A549 (cell line): ENCODE data around the gene PTH2R. TPM values are rescaled to one million over a fixed set of nuclear protein-coding genes. Genes with fewer than 3 reads are reported as not detected.
"Not testable (repeated sequence)": the region's sequence is repeated elsewhere in the genome, so short reads cannot be mapped to it uniquely, and the experiment has no call there.

Experiments used
- ATAC-seq, 2 experiments: fragments of 200-7000 bp in 1 of 2; fragments of >200 bp in 1 of 2; cut with Nextera tagmentation in 1 of 2; cut with Tn5 transposase in 1 of 2; 3 replicates each; pipeline versions ENCODE4 v1.8.0 to v1.9.1; 2018 to 2020; ENCODE audit warnings: mild to moderate bottlenecking in 1 of 2, moderate library complexity in 1 of 2
- CTCF ChIA-PET: fragments of 300-600 bp; sonication (Branson Sonifier 250); formaldehyde crosslinking; extraction: SDS; loops from one replicate; lab custom pipeline; 2021; ENCODE audit warnings: antibody characterized with exemption, inconsistent platforms; lab: Yijun Ruan, JAX
- POLR2A ChIA-PET: fragments of 350-600 bp; formaldehyde crosslinking; extraction: SDS; loops from one replicate; lab custom pipeline; 2021; ENCODE audit warnings: antibody characterized with exemption, inconsistent platforms; lab: Yijun Ruan, JAX
- DNase-seq, 2 experiments: peaks; one replicate each; pipeline versions ENCODE4 v3.0.0 to v3.0.0-alpha.2; 2011 to 2016; ENCODE audit warnings: low read depth in 1 of 2, low spot score in 1 of 2
- FAIRE-seq: peaks from 2 replicates; lab custom pipeline; 2011; peaks lifted over from hg19 to GRCh38; lab: Jason Lieb, UNC
- H3K27ac ChIP-seq, 2 experiments: fragments of >200 bp; sonication (Bioruptor Twin); formaldehyde crosslinking; 3 replicates each; pipeline ENCODE4 v1.5.1; 2016 to 2017
- H3K4me1 ChIP-seq: fragments of >200 bp; sonication (Bioruptor Twin); formaldehyde crosslinking; 3 replicates; pipeline ENCODE4 v1.6.1; 2016
- H3K4me2 ChIP-seq: fragments of >200 bp; sonication (Bioruptor Twin); formaldehyde crosslinking; 3 replicates; pipeline ENCODE4 v1.6.1; 2016
- H3K4me3 ChIP-seq: fragments of >200 bp; sonication (Bioruptor Twin); formaldehyde crosslinking; 3 replicates; pipeline ENCODE4 v1.5.1; 2016
- H3K9me3 ChIP-seq: fragments of >200 bp; sonication (Bioruptor Twin); formaldehyde crosslinking; 3 replicates; pipeline ENCODE4 v1.6.1; 2016
- CBX2 ChIP-seq: fragments of 200-600 bp; sonication (generic); IDR thresholded peaks from 2 replicates; pipeline ENCODE4 v1.6.1; 2016; ENCODE audit warnings: low read depth, mild to moderate bottlenecking, borderline replicate concordance
- CBX8 ChIP-seq: fragments of 200-600 bp; sonication (generic); IDR thresholded peaks from 2 replicates; pipeline ENCODE4 v1.6.1; 2016
- EHF ChIP-seq: fragments of 250-450 bp; sonication (Bioruptor Pico); IDR thresholded peaks from 2 replicates; pipeline ENCODE4 v1.5.0; 2020; ENCODE audit warnings: mild to moderate bottlenecking
- EP300 ChIP-seq, 2 experiments: fragments of >200 bp; sonication (Bioruptor Twin); formaldehyde crosslinking; IDR thresholded peaks; 2 replicates in 1 of 2; 3 replicates in 1 of 2; pipeline ENCODE4 v1.6.1; 2016 to 2017
- GATA3 ChIP-seq: IDR thresholded peaks from 2 replicates; pipeline ENCODE4 v1.6.1; 2012; ENCODE audit warnings: borderline replicate concordance
- HOXA7 ChIP-seq: fragments of 250-450 bp; sonication (Bioruptor Pico); IDR thresholded peaks from 2 replicates; pipeline ENCODE4 v1.5.0; 2020; ENCODE audit warnings: mild to moderate bottlenecking, moderate library complexity
- HOXB5 ChIP-seq: fragments of 250-450 bp; sonication (Bioruptor Pico); IDR thresholded peaks from 2 replicates; pipeline ENCODE4 v1.5.0; 2020; ENCODE audit warnings: mild to moderate bottlenecking, moderate library complexity
- JUN ChIP-seq, 2 experiments: fragments of >200 bp; sonication (Bioruptor Twin); formaldehyde crosslinking; IDR thresholded peaks; 2 replicates in 1 of 2; 3 replicates in 1 of 2; pipeline ENCODE4 v1.6.1; 2016 to 2017
- MAFK ChIP-seq: fragments of 450-650 bp; IDR thresholded peaks from 2 replicates; pipeline ENCODE4 v1.6.1; 2014; ENCODE audit not compliant: partially characterized antibody
- NFE2L2 ChIP-seq: fragments of 150-350 bp; conservative IDR thresholded peaks from 2 replicates; pipeline ENCODE4 v1.6.1; 2014; ENCODE audit warnings: low read length
- NPAS2 ChIP-seq: fragments of 250-450 bp; sonication (Bioruptor Pico); IDR thresholded peaks from 2 replicates; pipeline ENCODE4 v1.8.0; 2022; ENCODE audit warnings: mild to moderate bottlenecking, moderate library complexity, borderline replicate concordance
- NR3C1 ChIP-seq: fragments of >200 bp; sonication (Bioruptor Twin); formaldehyde crosslinking; IDR thresholded peaks from 3 replicates; pipeline ENCODE4 v1.6.1; 2017
- PHF8 ChIP-seq: fragments of 200-600 bp; sonication (generic); IDR thresholded peaks from 2 replicates; pipeline ENCODE4 v1.6.1; 2016; ENCODE audit warnings: low read depth, mild to moderate bottlenecking, antibody characterized with exemption, moderate library complexity, borderline replicate concordance
- POLR2AphosphoS2 ChIP-seq: conservative IDR thresholded peaks from 2 replicates; pipeline ENCODE4 v1.6.1; 2012; ENCODE audit warnings: low read length, improper control_type of control experiment, inconsistent platforms
- RAD21 ChIP-seq, 2 experiments: fragments of >200 bp in 1 of 2; sonication (Bioruptor Twin) in 1 of 2; formaldehyde crosslinking in 1 of 2; IDR thresholded peaks in 1 of 2; conservative IDR thresholded peaks in 1 of 2; 2 replicates in 1 of 2; 3 replicates in 1 of 2; pipeline ENCODE4 v1.6.1; 2012 to 2018; ENCODE audit warnings: inconsistent platforms in 1 of 2
- SMC3 ChIP-seq: fragments of >200 bp; sonication (Bioruptor Twin); formaldehyde crosslinking; IDR thresholded peaks from 3 replicates; pipeline ENCODE4 v1.6.1; 2018; ENCODE audit warnings: inconsistent platforms
- SREBF2 ChIP-seq: fragments of 450-650 bp; IDR thresholded peaks from 2 replicates; pipeline ENCODE4 v1.6.1; 2014; ENCODE audit warnings: mild to moderate bottlenecking, moderate library complexity
- TFCP2L1 ChIP-seq: fragments of 250-450 bp; sonication (Bioruptor Pico); IDR thresholded peaks from 2 replicates; pipeline ENCODE4 v1.5.0; 2021; ENCODE audit warnings: mild to moderate bottlenecking
- WGBS: methylation state at CpG from one replicate; pipeline ENCODE4 v1.1.6; 2017; ENCODE audit errors: missing lambda C conversion rate; 5-methylcytosine and 5-hydroxymethylcytosine counted together
- polyA plus RNA-seq, 4 experiments: library from polyadenylated mRNA; depleted of rRNA in 3 of 4; stranded (reverse); fragments of >200 nt; fragmentation: RNase III in 1 of 4; extraction: RNeasy Plus Mini Kit Qiagen cat#74134 plus additional on column Dnase treatment in 1 of 4; gene quantifications; 2 replicates in 3 of 4; 3 replicates in 1 of 4; pipeline ENCODE4 v1.2.3, GENCODE V29; 2011 to 2017
- TF ChIP-seq, protein P1 (sequence below): fragments of 250-450 bp; sonication (Bioruptor Pico); IDR thresholded peaks from 2 replicates; pipeline ENCODE4 v1.5.0; 2020; ENCODE audit warnings: low read depth, mild to moderate bottlenecking, moderate library complexity
- TF ChIP-seq, protein P2 (sequence below): fragments of 450-650 bp; IDR thresholded peaks from 2 replicates; pipeline ENCODE4 v1.6.1; 2014; ENCODE audit warnings: antibody characterized with exemption
- TF ChIP-seq, protein P3 (sequence below): fragments of >200 bp; sonication (Bioruptor Twin); formaldehyde crosslinking; IDR thresholded peaks from 3 replicates; pipeline ENCODE4 v1.5.1; 2016
- TF ChIP-seq, protein P4 (sequence below): fragments of >200 bp; sonication (Bioruptor Twin); formaldehyde crosslinking; IDR thresholded peaks from 2 replicates; pipeline ENCODE4 v1.6.1; 2016
- TF ChIP-seq, protein P5 (sequence below): fragments of 200-600 bp; sonication (generic); IDR thresholded peaks from 2 replicates; pipeline ENCODE4 v1.6.1; 2016; ENCODE audit warnings: antibody characterized with exemption, mild to moderate bottlenecking, moderate library complexity
- TF ChIP-seq, protein P6 (sequence below): IDR thresholded peaks from 2 replicates; pipeline ENCODE4 v1.6.1; 2012

PTH2R gene
- polyA plus RNA-seq, 2 of the 4 experiments (the other 2 are of a cell fraction), result not detected

DNA sequence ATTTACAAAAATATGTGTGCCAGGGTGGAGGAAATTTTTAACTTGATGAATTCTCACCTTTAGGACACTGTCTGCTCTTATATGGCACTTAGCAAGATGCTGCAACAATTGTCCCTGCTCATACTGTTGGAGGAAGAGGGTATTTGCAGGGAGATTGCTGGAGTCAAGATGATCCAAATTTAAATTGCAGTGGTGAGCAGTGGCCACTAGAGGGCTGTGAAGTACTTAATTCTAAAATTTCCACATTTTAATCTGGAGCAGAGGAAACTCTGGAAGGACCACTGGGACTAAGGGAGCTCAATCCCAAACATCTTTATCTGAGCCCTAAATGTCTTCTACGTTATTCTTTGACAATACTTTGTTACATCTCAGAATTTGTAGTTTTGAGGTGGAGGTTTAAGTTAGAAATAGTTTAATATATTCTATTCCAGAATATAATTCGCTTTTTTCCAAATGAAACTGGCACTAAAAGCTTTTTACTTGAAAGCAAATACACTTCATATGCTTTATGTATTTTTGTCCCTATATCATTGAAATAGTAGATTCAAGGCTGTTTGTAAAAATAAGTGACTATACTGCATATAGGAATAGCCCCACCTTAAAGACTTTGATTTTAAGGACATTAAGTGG lies 33.0 kb upstream of the PTH2R start:
- H3K4me2 ChIP-seq, result no peak overlapping the region
- ChIA-PET CTCF (interaction anchor here (0.8 to 2.6 kb wide), 5 partner anchors 9 to 126 kb away, joined by 3 to 17 read pairs (median 5); no protein-coding TSS in a partner anchor), POLR2A (no interaction called here)
- no peaks in the 10 kb centered on the region for H3K9me3 ChIP-seq
- 0 out of 3 replicates have a peak, but pooled peaks cover 3% of the 10 kb centered on the region for H3K4me1 ChIP-seq
- no peak overlapping the region for H3K27ac ChIP-seq
- ATAC-seq, result peak; percentile 67 to 76
- TF ChIP-seq RAD21 (conservative IDR thresholded peaks at IDR 0.05 in 1 of 2, IDR thresholded peaks at IDR 0.05 in 1 of 2) (peak; percentile 58 to 59), PHF8 (no peak), EHF (no peak), GATA3 (no peak), SREBF2 (no peak), TFCP2L1 (CRISPR knock-in tag) (no peak), CBX8 (no peak), NFE2L2 (no peak), SMC3 (peak; percentile 45; the same call in 1 of the 3 replicates), HOXA7 (CRISPR knock-in tag) (no peak)
- TF ChIP-seq, protein P1, sequence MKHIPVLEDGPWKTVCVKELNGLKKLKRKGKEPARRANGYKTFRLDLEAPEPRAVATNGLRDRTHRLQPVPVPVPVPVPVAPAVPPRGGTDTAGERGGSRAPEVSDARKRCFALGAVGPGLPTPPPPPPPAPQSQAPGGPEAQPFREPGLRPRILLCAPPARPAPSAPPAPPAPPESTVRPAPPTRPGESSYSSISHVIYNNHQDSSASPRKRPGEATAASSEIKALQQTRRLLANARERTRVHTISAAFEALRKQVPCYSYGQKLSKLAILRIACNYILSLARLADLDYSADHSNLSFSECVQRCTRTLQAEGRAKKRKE (CRISPR knock-in tag), result no peak
- TF ChIP-seq, protein P2, sequence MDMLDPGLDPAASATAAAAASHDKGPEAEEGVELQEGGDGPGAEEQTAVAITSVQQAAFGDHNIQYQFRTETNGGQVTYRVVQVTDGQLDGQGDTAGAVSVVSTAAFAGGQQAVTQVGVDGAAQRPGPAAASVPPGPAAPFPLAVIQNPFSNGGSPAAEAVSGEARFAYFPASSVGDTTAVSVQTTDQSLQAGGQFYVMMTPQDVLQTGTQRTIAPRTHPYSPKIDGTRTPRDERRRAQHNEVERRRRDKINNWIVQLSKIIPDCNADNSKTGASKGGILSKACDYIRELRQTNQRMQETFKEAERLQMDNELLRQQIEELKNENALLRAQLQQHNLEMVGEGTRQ, result no peak
- TF ChIP-seq, protein P3, sequence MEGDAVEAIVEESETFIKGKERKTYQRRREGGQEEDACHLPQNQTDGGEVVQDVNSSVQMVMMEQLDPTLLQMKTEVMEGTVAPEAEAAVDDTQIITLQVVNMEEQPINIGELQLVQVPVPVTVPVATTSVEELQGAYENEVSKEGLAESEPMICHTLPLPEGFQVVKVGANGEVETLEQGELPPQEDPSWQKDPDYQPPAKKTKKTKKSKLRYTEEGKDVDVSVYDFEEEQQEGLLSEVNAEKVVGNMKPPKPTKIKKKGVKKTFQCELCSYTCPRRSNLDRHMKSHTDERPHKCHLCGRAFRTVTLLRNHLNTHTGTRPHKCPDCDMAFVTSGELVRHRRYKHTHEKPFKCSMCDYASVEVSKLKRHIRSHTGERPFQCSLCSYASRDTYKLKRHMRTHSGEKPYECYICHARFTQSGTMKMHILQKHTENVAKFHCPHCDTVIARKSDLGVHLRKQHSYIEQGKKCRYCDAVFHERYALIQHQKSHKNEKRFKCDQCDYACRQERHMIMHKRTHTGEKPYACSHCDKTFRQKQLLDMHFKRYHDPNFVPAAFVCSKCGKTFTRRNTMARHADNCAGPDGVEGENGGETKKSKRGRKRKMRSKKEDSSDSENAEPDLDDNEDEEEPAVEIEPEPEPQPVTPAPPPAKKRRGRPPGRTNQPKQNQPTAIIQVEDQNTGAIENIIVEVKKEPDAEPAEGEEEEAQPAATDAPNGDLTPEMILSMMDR, result peak; percentile 78
- TF ChIP-seq, protein P4, sequence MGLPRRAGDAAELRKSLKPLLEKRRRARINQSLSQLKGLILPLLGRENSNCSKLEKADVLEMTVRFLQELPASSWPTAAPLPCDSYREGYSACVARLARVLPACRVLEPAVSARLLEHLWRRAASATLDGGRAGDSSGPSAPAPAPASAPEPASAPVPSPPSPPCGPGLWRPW, result no peak
- no peak for FAIRE-seq
- DNase-seq, result peak; percentile 44 to 67
- WGBS, result 45% methylated on average over 2 of the region's 2 CpGs
- no peak overlapping the region for H3K4me3 ChIP-seq

DNA sequence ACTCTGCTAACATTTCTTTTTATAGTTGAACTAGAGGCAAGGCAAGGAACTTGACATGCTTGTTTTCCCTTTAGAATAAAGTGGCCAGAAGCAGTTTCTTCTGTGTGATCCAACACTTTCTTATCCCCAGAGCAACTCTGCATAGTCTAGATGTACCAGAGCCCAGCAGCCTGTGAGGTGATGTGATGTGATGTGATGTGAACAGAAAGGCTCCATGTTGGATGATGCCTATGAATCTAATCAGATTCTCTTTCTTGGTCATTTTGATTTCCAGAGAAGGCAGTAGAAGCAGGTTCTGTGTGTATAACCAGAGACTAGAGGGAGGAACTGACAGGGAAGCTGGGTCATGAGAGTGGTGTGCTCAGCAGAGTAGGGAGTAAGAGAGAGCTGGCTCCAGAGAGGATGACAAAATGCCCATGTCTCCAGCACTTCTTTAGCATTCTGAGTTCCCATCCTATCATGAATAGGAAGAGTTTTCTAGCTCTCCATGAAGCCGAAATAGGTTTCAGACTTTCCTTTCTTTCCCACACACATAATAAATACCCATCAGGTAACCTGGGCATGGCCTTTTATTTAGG lies 31.0 kb upstream of the PTH2R start:
- CTCF ChIA-PET, result interaction anchor here (0.5 to 2.0 kb wide), 2 partner anchors 14 to 244 kb away, joined by 3 to 4 read pairs; no protein-coding TSS in a partner anchor
- TF ChIP-seq EP300 (IDR thresholded peaks at IDR 0.05) (no peak), NR3C1 (no peak), JUN (IDR thresholded peaks at IDR 0.05) (no peak), NPAS2 (CRISPR knock-in tag) (no peak), MAFK (no peak), CBX2 (no peak), POLR2AphosphoS2 (no peak), HOXB5 (CRISPR knock-in tag) (no peak)
- TF ChIP-seq, protein P5, sequence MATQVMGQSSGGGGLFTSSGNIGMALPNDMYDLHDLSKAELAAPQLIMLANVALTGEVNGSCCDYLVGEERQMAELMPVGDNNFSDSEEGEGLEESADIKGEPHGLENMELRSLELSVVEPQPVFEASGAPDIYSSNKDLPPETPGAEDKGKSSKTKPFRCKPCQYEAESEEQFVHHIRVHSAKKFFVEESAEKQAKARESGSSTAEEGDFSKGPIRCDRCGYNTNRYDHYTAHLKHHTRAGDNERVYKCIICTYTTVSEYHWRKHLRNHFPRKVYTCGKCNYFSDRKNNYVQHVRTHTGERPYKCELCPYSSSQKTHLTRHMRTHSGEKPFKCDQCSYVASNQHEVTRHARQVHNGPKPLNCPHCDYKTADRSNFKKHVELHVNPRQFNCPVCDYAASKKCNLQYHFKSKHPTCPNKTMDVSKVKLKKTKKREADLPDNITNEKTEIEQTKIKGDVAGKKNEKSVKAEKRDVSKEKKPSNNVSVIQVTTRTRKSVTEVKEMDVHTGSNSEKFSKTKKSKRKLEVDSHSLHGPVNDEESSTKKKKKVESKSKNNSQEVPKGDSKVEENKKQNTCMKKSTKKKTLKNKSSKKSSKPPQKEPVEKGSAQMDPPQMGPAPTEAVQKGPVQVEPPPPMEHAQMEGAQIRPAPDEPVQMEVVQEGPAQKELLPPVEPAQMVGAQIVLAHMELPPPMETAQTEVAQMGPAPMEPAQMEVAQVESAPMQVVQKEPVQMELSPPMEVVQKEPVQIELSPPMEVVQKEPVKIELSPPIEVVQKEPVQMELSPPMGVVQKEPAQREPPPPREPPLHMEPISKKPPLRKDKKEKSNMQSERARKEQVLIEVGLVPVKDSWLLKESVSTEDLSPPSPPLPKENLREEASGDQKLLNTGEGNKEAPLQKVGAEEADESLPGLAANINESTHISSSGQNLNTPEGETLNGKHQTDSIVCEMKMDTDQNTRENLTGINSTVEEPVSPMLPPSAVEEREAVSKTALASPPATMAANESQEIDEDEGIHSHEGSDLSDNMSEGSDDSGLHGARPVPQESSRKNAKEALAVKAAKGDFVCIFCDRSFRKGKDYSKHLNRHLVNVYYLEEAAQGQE, result no peak
- TF ChIP-seq, protein P6, sequence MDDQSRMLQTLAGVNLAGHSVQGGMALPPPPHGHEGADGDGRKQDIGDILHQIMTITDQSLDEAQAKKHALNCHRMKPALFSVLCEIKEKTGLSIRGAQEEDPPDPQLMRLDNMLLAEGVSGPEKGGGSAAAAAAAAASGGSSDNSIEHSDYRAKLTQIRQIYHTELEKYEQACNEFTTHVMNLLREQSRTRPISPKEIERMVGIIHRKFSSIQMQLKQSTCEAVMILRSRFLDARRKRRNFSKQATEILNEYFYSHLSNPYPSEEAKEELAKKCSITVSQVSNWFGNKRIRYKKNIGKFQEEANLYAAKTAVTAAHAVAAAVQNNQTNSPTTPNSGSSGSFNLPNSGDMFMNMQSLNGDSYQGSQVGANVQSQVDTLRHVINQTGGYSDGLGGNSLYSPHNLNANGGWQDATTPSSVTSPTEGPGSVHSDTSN, result no peak
- TF ChIP-seq, all 56 proteins: peak for 0
- WGBS, result 43% methylated on average over 1 of the region's 1 CpG
- no peak overlapping the region for H3K4me2 ChIP-seq
- H3K4me1 ChIP-seq, result no peaks in the 10 kb centered on the region
- FAIRE-seq (no peak), ATAC-seq (peak; percentile 31 to 57; a peak in 3 of 6 replicates), DNase-seq (no peak)
- H3K4me3 ChIP-seq, result no peak overlapping the region
- H3K27ac ChIP-seq, result no peak overlapping the region
- POLR2A ChIA-PET, result no interaction called here
- no peaks in the 10 kb centered on the region for H3K9me3 ChIP-seq

DNA sequence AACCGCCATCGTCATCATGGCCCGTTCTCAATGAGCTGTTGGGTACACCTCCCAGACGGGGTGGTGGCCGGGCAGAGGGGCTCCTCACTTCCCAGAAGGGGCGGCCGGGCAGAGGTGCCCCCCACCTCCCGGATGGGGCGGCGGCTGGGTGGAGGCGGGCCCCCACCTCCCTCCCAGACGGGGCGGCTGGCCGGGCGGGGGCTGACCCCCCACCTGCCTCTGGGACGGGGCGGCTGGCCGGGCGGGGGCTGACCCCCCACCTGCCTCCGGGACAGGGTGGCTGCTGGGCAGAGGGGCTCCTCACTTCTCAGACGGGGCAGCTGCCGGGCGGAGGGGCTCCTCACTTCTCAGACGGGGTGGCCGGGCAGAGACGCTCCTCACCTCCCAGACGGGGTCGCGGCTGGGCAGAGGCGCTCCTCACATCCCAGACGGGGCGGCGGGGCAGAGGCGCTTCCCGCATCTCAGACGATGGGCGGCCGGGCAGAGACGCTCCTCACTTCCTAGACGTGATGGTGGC lies 29.2 kb upstream of the PTH2R start:
- POLR2A ChIA-PET, H3K27ac ChIP-seq, CTCF ChIA-PET, H3K9me3 ChIP-seq, H3K4me2 ChIP-seq, DNase-seq, H3K4me3 ChIP-seq, FAIRE-seq, H3K4me1 ChIP-seq, ATAC-seq: not testable (repeated sequence)
- WGBS, result 77% methylated on average over 5 of the region's 40 CpGs
